HEK293 (cell line): Measurements from ENCODE around the gene S100A11.

Experiments used
- GLIS2 ChIP-seq: fragments of 450-650 bp; formaldehyde crosslinking; IDR thresholded peaks from 2 replicates; pipeline ENCODE4 v1.5.1; 2016; ENCODE audit warnings: missing biosample characterization, missing genetic modification characterization
- KLF1 ChIP-seq: fragments of 450-650 bp; formaldehyde crosslinking; IDR thresholded peaks from 2 replicates; pipeline ENCODE4 v1.5.1; 2016; ENCODE audit warnings: missing biosample characterization, missing genetic modification characterization
- SP7 ChIP-seq: fragments of 450-650 bp; formaldehyde crosslinking; IDR thresholded peaks from 2 replicates; pipeline ENCODE4 v1.5.1; 2016; ENCODE audit warnings: missing biosample characterization, missing genetic modification characterization
- WT1 ChIP-seq: fragments of 450-650 bp; formaldehyde crosslinking; IDR thresholded peaks from 2 replicates; pipeline ENCODE4 v1.5.1; 2016; ENCODE audit warnings: missing biosample characterization, missing genetic modification characterization
- ZFP3 ChIP-seq: fragments of 450-650 bp; formaldehyde crosslinking; IDR thresholded peaks from 2 replicates; pipeline ENCODE4 v1.5.1; 2016; ENCODE audit warnings: low read depth, missing biosample characterization, missing genetic modification characterization
- ZIC2 ChIP-seq: fragments of 450-650 bp; formaldehyde crosslinking; IDR thresholded peaks from 2 replicates; pipeline ENCODE4 v1.5.1; 2016; ENCODE audit warnings: missing biosample characterization, missing genetic modification characterization
- ZNF132 ChIP-seq: fragments of 450-650 bp; formaldehyde crosslinking; IDR thresholded peaks from 2 replicates; pipeline ENCODE4 v1.5.1; 2017; ENCODE audit warnings: missing biosample characterization, missing genetic modification characterization, borderline replicate concordance
- ZNF138 ChIP-seq: fragments of 450-650 bp; formaldehyde crosslinking; IDR thresholded peaks from 2 replicates; pipeline ENCODE4 v1.5.1; 2016; ENCODE audit warnings: missing biosample characterization, missing genetic modification characterization, borderline replicate concordance
- ZNF16 ChIP-seq: fragments of 450-650 bp; formaldehyde crosslinking; IDR thresholded peaks from 2 replicates; pipeline ENCODE4 v1.5.1; 2016; ENCODE audit warnings: low read depth, missing biosample characterization, missing genetic modification characterization
- ZNF169 ChIP-seq: fragments of 450-650 bp; formaldehyde crosslinking; IDR thresholded peaks from 2 replicates; pipeline ENCODE4 v1.5.1; 2016; ENCODE audit warnings: missing biosample characterization, missing genetic modification characterization
- ZNF266 ChIP-seq: fragments of 450-650 bp; formaldehyde crosslinking; IDR thresholded peaks from 2 replicates; pipeline ENCODE4 v1.5.1; 2016; ENCODE audit warnings: missing biosample characterization, missing genetic modification characterization, low read depth
- ZNF292 ChIP-seq: fragments of 450-650 bp; formaldehyde crosslinking; IDR thresholded peaks from 2 replicates; pipeline ENCODE4 v1.5.1; 2016; ENCODE audit warnings: low read depth, missing biosample characterization, missing genetic modification characterization, borderline replicate concordance
- ZNF366 ChIP-seq: fragments of 450-650 bp; formaldehyde crosslinking; conservative IDR thresholded peaks from 2 replicates; pipeline ENCODE4 v1.5.1; 2016; ENCODE audit warnings: missing biosample characterization, missing genetic modification characterization
- ZNF433 ChIP-seq: fragments of 450-650 bp; formaldehyde crosslinking; IDR thresholded peaks from 2 replicates; pipeline ENCODE4 v1.5.1; 2016; ENCODE audit warnings: missing biosample characterization, missing genetic modification characterization, low read depth
- ZNF548 ChIP-seq: fragments of 450-650 bp; formaldehyde crosslinking; IDR thresholded peaks from 2 replicates; pipeline ENCODE4 v1.5.1; 2016; ENCODE audit warnings: missing biosample characterization, missing genetic modification characterization
- ZNF600 ChIP-seq: fragments of 450-650 bp; formaldehyde crosslinking; IDR thresholded peaks from 2 replicates; pipeline ENCODE4 v1.5.1; 2016; ENCODE audit warnings: missing biosample characterization, missing genetic modification characterization
- ZNF629 ChIP-seq: fragments of 450-650 bp; formaldehyde crosslinking; IDR thresholded peaks from 2 replicates; pipeline ENCODE4 v1.5.1; 2017; ENCODE audit warnings: missing biosample characterization, missing genetic modification characterization
- ZNF76 ChIP-seq: fragments of 450-650 bp; formaldehyde crosslinking; IDR thresholded peaks from 2 replicates; pipeline ENCODE4; 2016; ENCODE audit warnings: low read depth, missing biosample characterization, missing genetic modification characterization, borderline replicate concordance
- ZNF777 ChIP-seq: fragments of 450-650 bp; formaldehyde crosslinking; IDR thresholded peaks from 2 replicates; pipeline ENCODE4 v1.5.1; 2017; ENCODE audit warnings: missing biosample characterization, missing genetic modification characterization, borderline replicate concordance
- ZNF843 ChIP-seq: fragments of 450-650 bp; formaldehyde crosslinking; IDR thresholded peaks from 2 replicates; pipeline ENCODE4 v1.5.1; 2016; ENCODE audit warnings: missing biosample characterization, missing genetic modification characterization
- ZSCAN23 ChIP-seq: fragments of 450-650 bp; formaldehyde crosslinking; IDR thresholded peaks from 2 replicates; pipeline ENCODE4 v1.5.1; 2016; ENCODE audit warnings: missing biosample characterization, missing genetic modification characterization
- TF ChIP-seq, protein P1 (sequence below): fragments of 450-650 bp; formaldehyde crosslinking; IDR thresholded peaks from 2 replicates; pipeline ENCODE4 v1.5.1; 2016; ENCODE audit warnings: missing biosample characterization, missing genetic modification characterization
- TF ChIP-seq, protein P2 (sequence below): fragments of 450-650 bp; formaldehyde crosslinking; conservative IDR thresholded peaks from 2 replicates; pipeline ENCODE4 v1.5.1; 2016; ENCODE audit warnings: low read depth, missing biosample characterization, missing genetic modification characterization
- TF ChIP-seq, protein P3 (sequence below): fragments of 450-650 bp; formaldehyde crosslinking; IDR thresholded peaks from 2 replicates; pipeline ENCODE4 v1.5.1; 2016; ENCODE audit warnings: missing biosample characterization, missing genetic modification characterization
- TF ChIP-seq, protein P4 (sequence below): fragments of 450-650 bp; formaldehyde crosslinking; IDR thresholded peaks from 2 replicates; pipeline ENCODE4 v1.5.1; 2016; ENCODE audit warnings: missing biosample characterization, missing genetic modification characterization
- TF ChIP-seq, protein P5 (sequence below): fragments of 450-650 bp; formaldehyde crosslinking; IDR thresholded peaks from 2 replicates; pipeline ENCODE4 v1.5.1; 2017; ENCODE audit warnings: missing biosample characterization, missing genetic modification characterization

The S100A11 gene

DNA sequence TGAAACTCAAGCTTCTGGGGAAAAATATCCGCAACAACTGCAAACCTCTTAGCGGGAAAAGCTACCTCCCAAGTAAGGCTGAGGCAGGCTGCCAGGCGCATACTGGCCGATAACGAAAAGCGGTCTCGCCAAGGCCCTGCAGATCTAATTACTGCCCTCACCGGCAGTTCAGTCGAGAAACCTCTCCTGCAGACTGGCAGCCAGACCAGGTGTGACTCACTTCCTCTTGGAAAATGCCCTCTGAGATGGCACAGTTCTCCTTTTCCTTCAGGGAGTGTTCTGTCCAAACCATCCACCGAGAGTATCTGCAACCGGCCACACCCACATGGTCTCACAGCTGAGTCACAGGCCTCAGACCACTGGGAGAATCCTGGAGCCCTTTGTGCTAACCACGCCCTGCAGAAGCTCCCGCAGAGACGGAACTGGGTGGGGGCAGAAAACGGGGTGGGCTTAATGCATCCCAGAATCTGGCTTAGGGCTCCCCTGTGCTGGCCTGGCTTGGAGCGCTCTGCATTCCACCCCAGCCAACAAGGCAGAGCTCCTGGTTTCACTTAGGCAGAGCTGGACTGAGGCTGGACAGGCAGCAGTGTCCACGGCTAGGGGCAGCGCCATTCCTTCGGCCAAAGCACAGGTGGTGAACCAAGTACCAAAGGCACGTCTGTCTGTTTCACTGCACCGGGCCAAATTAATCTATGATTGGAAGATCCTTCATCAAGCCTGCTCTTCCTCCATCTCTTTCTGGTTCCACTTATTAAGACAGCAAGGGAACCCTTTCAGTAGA lies 44.3 kb downstream of the S100A11 start (continued):
- peak; percentile 47 for TF ChIP-seq ZNF843 (tag by site-specific recombination)
- TF ChIP-seq SP7: peak; percentile 87
- no peak for TF ChIP-seq ZNF132 (tag by site-specific recombination)
- no peak for TF ChIP-seq ZNF548 (tag by site-specific recombination)
- TF ChIP-seq, protein P1, sequence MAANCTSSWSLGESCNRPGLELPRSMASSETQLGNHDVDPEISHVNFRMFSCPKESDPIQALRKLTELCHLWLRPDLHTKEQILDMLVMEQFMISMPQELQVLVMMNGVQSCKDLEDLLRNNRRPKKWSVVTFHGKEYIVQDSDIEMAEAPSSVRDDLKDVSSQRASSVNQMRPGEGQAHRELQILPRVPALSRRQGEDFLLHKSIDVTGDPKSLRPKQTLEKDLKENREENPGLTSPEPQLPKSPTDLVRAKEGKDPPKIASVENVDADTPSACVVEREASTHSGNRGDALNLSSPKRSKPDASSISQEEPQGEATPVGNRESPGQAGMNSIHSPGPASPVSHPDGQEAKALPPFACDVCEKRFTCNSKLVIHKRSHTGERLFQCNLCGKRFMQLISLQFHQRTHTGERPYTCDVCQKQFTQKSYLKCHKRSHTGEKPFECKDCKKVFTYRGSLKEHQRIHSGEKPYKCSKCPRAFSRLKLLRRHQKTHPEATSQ (tag by site-specific recombination): no peak
- no peak for TF ChIP-seq ZNF292 (tag by site-specific recombination)
- TF ChIP-seq ZNF366 (tag by site-specific recombination): peak; percentile 76
- TF ChIP-seq GLIS2: peak; percentile 89; the same call in 1 of the 2 replicates
- no peak for TF ChIP-seq ZNF138
- TF ChIP-seq ZNF777 (tag by site-specific recombination): no peak
- TF ChIP-seq, protein P2, sequence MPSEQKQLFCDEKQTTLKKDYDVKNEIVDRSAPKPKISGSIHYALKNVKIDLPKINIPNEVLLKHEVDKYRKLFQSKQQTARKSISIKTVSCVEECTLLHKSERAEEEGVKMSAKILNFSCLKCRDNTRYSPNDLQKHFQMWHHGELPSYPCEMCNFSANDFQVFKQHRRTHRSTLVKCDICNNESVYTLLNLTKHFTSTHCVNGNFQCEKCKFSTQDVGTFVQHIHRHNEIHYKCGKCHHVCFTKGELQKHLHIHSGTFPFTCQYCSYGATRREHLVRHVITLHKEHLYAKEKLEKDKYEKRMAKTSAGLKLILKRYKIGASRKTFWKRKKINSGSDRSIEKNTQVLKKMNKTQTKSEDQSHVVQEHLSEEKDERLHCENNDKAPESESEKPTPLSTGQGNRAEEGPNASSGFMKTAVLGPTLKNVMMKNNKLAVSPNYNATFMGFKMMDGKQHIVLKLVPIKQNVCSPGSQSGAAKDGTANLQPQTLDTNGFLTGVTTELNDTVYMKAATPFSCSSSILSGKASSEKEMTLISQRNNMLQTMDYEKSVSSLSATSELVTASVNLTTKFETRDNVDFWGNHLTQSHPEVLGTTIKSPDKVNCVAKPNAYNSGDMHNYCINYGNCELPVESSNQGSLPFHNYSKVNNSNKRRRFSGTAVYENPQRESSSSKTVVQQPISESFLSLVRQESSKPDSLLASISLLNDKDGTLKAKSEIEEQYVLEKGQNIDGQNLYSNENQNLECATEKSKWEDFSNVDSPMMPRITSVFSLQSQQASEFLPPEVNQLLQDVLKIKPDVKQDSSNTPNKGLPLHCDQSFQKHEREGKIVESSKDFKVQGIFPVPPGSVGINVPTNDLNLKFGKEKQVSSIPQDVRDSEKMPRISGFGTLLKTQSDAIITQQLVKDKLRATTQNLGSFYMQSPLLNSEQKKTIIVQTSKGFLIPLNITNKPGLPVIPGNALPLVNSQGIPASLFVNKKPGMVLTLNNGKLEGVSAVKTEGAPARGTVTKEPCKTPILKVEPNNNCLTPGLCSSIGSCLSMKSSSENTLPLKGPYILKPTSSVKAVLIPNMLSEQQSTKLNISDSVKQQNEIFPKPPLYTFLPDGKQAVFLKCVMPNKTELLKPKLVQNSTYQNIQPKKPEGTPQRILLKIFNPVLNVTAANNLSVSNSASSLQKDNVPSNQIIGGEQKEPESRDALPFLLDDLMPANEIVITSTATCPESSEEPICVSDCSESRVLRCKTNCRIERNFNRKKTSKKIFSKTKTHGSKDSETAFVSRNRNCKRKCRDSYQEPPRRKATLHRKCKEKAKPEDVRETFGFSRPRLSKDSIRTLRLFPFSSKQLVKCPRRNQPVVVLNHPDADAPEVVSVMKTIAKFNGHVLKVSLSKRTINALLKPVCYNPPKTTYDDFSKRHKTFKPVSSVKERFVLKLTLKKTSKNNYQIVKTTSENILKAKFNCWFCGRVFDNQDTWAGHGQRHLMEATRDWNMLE (tag by site-specific recombination): no peak
- TF ChIP-seq ZNF76 (tag by site-specific recombination): no peak
- TF ChIP-seq ZIC2 (tag by site-specific recombination): peak; percentile 63
- TF ChIP-seq ZSCAN23 (tag by site-specific recombination): no peak
- no peak for TF ChIP-seq ZNF266
- TF ChIP-seq WT1 (tag by site-specific recombination): 0 out of 2 replicates have a peak, but pooled peaks have one; percentile 16
- TF ChIP-seq ZNF169 (tag by site-specific recombination): no peak
- no peak for TF ChIP-seq ZNF16 (tag by site-specific recombination)
- TF ChIP-seq ZNF433: no peak
- peak; percentile 66; the same call in 1 of the 2 replicates for TF ChIP-seq ZNF629 (tag by site-specific recombination)
- TF ChIP-seq ZFP3: no peak
- peak; percentile 99 for TF ChIP-seq ZNF600 (tag by site-specific recombination)
- TF ChIP-seq, protein P3, sequence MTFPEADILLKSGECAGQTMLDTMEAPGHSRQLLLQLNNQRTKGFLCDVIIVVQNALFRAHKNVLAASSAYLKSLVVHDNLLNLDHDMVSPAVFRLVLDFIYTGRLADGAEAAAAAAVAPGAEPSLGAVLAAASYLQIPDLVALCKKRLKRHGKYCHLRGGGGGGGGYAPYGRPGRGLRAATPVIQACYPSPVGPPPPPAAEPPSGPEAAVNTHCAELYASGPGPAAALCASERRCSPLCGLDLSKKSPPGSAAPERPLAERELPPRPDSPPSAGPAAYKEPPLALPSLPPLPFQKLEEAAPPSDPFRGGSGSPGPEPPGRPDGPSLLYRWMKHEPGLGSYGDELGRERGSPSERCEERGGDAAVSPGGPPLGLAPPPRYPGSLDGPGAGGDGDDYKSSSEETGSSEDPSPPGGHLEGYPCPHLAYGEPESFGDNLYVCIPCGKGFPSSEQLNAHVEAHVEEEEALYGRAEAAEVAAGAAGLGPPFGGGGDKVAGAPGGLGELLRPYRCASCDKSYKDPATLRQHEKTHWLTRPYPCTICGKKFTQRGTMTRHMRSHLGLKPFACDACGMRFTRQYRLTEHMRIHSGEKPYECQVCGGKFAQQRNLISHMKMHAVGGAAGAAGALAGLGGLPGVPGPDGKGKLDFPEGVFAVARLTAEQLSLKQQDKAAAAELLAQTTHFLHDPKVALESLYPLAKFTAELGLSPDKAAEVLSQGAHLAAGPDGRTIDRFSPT (tag by site-specific recombination): peak; percentile 93
- TF ChIP-seq, protein P4, sequence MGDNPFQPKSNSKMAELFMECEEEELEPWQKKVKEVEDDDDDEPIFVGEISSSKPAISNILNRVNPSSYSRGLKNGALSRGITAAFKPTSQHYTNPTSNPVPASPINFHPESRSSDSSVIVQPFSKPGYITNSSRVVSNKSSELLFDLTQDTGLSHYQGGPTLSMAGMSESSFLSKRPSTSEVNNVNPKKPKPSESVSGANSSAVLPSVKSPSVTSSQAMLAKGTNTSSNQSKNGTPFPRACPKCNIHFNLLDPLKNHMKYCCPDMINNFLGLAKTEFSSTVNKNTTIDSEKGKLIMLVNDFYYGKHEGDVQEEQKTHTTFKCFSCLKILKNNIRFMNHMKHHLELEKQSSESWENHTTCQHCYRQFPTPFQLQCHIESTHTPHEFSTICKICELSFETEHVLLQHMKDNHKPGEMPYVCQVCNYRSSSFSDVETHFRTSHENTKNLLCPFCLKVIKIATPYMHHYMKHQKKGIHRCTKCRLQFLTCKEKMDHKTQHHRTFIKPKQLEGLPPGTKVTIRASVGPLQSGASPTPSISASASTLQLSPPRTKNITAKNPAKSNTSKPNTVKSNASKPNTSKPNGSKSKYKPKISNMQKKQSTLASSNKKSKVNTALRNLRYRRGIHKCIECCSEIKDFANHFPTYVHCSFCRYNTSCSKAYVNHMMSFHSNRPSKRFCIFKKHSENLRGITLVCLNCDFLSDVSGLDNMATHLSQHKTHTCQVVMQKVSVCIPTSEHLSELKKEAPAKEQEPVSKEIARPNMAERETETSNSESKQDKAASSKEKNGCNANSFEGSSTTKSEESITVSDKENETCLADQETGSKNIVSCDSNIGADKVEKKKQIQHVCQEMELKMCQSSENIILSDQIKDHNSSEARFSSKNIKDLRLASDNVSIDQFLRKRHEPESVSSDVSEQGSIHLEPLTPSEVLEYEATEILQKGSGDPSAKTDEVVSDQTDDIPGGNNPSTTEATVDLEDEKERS: no peak
- TF ChIP-seq KLF1 (tag by site-specific recombination): peak; percentile 95
- TF ChIP-seq, protein P5, sequence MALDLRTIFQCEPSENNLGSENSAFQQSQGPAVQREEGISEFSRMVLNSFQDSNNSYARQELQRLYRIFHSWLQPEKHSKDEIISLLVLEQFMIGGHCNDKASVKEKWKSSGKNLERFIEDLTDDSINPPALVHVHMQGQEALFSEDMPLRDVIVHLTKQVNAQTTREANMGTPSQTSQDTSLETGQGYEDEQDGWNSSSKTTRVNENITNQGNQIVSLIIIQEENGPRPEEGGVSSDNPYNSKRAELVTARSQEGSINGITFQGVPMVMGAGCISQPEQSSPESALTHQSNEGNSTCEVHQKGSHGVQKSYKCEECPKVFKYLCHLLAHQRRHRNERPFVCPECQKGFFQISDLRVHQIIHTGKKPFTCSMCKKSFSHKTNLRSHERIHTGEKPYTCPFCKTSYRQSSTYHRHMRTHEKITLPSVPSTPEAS (tag by site-specific recombination): no peak
